Measurements from ENCODE around the gene ZNF160.
"Not testable (repeated sequence)": the region's sequence is repeated elsewhere in the genome, so short reads cannot be mapped to it uniquely, and the experiment has no call there.

ZNF160 gene

DNA sequence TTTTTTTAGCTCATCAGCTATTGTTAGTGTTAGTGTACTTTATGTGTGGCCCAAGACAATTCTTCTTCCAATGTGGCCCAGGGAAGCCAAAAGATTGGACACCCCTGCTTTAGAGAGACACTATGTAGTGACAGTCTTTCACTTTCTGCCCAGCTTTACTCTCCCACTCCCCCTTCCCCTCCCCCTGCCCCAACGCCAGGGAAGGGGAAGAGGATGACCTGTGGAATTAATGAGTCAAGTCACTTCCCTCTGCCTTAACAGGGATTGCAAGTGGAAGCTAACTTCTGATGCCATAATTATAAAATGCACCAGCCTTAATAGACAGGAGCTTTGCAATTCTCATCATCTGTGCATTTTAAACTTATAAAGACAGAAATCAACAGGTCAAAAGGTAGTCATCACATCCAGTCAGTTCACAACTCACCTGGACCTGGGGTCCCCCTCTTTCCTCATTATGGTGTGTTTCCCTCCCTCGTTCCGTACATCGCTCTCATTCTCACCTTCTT, 27.9 kb upstream of the ZNF160 start:
- Histone ChIP-seq H3K27me3 (replicated peaks; ENCODE audit: insufficient read depth, low read length) (no peaks in the 10 kb centered on the region), H3K4me1 (ENCODE audit: low read length) (no peaks in the 10 kb centered on the region), H2AFZ (ENCODE audit: low read length) (no peak overlapping the region), H3K79me2 (ENCODE audit: low read length) (no peaks in the 10 kb centered on the region), H3K4me2 (ENCODE audit: low read depth, low read length) (no peak overlapping the region), H3K9me2 (replicated peaks; ENCODE audit: insufficient read depth, low read length) (no peaks in the 10 kb centered on the region), H3F3A (ENCODE audit: insufficient read depth, low read length) (no peaks in the 10 kb centered on the region), H3K9me3 (replicated peaks; ENCODE audit: insufficient read depth, low read length) (no peaks in the 10 kb centered on the region; the same call in 1 of the 2 replicates), H3K4me3 (ENCODE audit: low read length) (no peak overlapping the region), H4K20me1 (ENCODE audit: insufficient read depth, low read length) (no peaks in the 10 kb centered on the region), H3K9ac (ENCODE audit: low read length) (no peak overlapping the region), H3K27ac (ENCODE audit: low read length) (no peak overlapping the region), H3K36me3 (replicated peaks; ENCODE audit: insufficient read depth, low read length) (no peaks in the 10 kb centered on the region)
- no peak for DNase-seq
- TF ChIP-seq EZH2phosphoT487 (IDR thresholded peaks at IDR 0.05; ENCODE audit: low read length), result no peak
- TF ChIP-seq CTCF (IDR thresholded peaks at IDR 0.05; ENCODE audit: low read length), result no peak
- no peak for TF ChIP-seq EZH2 (optimal IDR thresholded peaks at IDR 0.05; ENCODE audit: low read depth, low read length)

DNA sequence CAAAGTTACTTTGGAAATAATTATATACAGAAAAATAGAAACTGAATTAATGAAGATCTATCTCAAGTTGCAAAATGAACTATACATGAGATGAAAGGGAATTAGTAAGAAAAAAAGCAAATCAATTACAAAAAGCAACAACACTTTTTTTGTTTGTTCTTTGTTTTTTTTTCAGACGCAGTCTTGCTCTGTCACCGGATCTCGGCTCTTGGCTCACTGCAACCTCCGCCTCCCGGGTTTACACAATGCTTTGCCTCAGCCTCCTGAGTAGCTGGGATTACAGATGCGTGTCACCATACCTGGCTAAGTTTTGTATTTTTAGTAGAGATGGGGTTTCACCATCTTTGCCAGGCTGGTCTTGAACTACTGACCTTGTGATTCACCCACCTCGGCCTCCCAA, 27.3 kb upstream of the ZNF160 start:
- no peak overlapping the region for H3K4me2 ChIP-seq (ENCODE audit: low read depth, low read length)

GRCh38 chr19:53126733-53127526, 23.7 kb upstream of the ZNF160 start:
- not testable (repeated sequence) for H2AFZ ChIP-seq (ENCODE audit: low read length); H4K20me1 ChIP-seq (ENCODE audit: insufficient read depth, low read length); H3K9ac ChIP-seq (ENCODE audit: low read length); H3K4me1 ChIP-seq (ENCODE audit: low read length); H3K79me2 ChIP-seq (ENCODE audit: low read length); DNase-seq; H3F3A ChIP-seq (ENCODE audit: insufficient read depth, low read length); H3K27ac ChIP-seq (ENCODE audit: low read length); H3K9me3 ChIP-seq (replicated peaks; ENCODE audit: insufficient read depth, low read length); H3K9me2 ChIP-seq (replicated peaks; ENCODE audit: insufficient read depth, low read length); H3K4me3 ChIP-seq (ENCODE audit: low read length); H3K4me2 ChIP-seq (ENCODE audit: low read depth, low read length); H3K36me3 ChIP-seq (replicated peaks; ENCODE audit: insufficient read depth, low read length); H3K27me3 ChIP-seq (replicated peaks; ENCODE audit: insufficient read depth, low read length)

More for the DNA sequence above, 27.3 kb upstream of the ZNF160 start:
- Histone ChIP-seq H3K79me2 (ENCODE audit: low read length) (no peaks in the 10 kb centered on the region), H4K20me1 (ENCODE audit: insufficient read depth, low read length) (no peaks in the 10 kb centered on the region), H3K4me1 (ENCODE audit: low read length) (no peaks in the 10 kb centered on the region), H3K4me3 (ENCODE audit: low read length) (no peak overlapping the region), H3K9me3 (replicated peaks; ENCODE audit: insufficient read depth, low read length) (no peaks in the 10 kb centered on the region; the same call in 1 of the 2 replicates), H3F3A (ENCODE audit: insufficient read depth, low read length) (no peaks in the 10 kb centered on the region), H2AFZ (ENCODE audit: low read length) (no peak overlapping the region), H3K27me3 (replicated peaks; ENCODE audit: insufficient read depth, low read length) (no peaks in the 10 kb centered on the region), H3K9me2 (replicated peaks; ENCODE audit: insufficient read depth, low read length) (no peaks in the 10 kb centered on the region), H3K36me3 (replicated peaks; ENCODE audit: insufficient read depth, low read length) (no peaks in the 10 kb centered on the region), H3K27ac (ENCODE audit: low read length) (no peak overlapping the region), H3K9ac (ENCODE audit: low read length) (no peak overlapping the region)
- DNase-seq, result no peak
- TF ChIP-seq EZH2 (optimal IDR thresholded peaks at IDR 0.05; ENCODE audit: low read depth, low read length), result no peak
- no peak for TF ChIP-seq EZH2phosphoT487 (IDR thresholded peaks at IDR 0.05; ENCODE audit: low read length)
- no peak for TF ChIP-seq CTCF (IDR thresholded peaks at IDR 0.05; ENCODE audit: low read length)

DNA sequence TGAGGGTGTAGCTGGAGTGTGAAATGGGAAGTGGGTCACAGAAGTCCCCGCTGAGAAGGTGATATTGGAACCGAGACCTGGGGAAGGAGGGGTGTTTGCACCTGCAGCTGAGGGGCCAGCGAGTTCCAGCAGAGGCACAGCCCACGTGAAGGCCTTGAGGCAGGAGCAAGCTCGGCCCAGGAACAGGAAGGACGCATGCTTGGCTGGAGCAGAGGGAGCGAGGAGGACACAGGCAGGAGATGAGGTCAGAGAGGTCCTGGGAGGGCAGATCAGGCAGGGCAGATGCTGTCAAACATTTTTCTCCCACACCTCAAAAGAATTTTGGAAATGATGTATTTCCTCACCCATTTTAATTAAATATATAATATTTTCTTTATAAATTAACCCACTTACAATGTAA, 20.2 kb upstream of the ZNF160 start:
- Histone ChIP-seq H3K27me3 (replicated peaks; ENCODE audit: insufficient read depth, low read length) (no peaks in the 10 kb centered on the region), H4K20me1 (ENCODE audit: insufficient read depth, low read length) (no peaks in the 10 kb centered on the region), H3K4me3 (ENCODE audit: low read length) (no peak overlapping the region), H3K4me1 (ENCODE audit: low read length) (no peaks in the 10 kb centered on the region), H3F3A (ENCODE audit: insufficient read depth, low read length) (no peaks in the 10 kb centered on the region), H3K9me3 (replicated peaks; ENCODE audit: insufficient read depth, low read length) (no peaks in the 10 kb centered on the region), H2AFZ (ENCODE audit: low read length) (no peak overlapping the region), H3K4me2 (ENCODE audit: low read depth, low read length) (no peak overlapping the region), H3K9me2 (replicated peaks; ENCODE audit: insufficient read depth, low read length) (no peaks in the 10 kb centered on the region), H3K79me2 (ENCODE audit: low read length) (no peaks in the 10 kb centered on the region), H3K9ac (ENCODE audit: low read length) (no peak overlapping the region), H3K27ac (ENCODE audit: low read length) (no peak overlapping the region), H3K36me3 (replicated peaks; ENCODE audit: insufficient read depth, low read length) (no peaks in the 10 kb centered on the region)
- DNase-seq, result no peak
- no peak for TF ChIP-seq EZH2 (optimal IDR thresholded peaks at IDR 0.05; ENCODE audit: low read depth, low read length)
- no peak for TF ChIP-seq EZH2phosphoT487 (IDR thresholded peaks at IDR 0.05; ENCODE audit: low read length)
- TF ChIP-seq CTCF (IDR thresholded peaks at IDR 0.05; ENCODE audit: low read length), result no peak
